Gastroesophageal sphincter (tissue), 3 donors: ENCODE measurements around the gene TRAPPC6A.

ENCODE experiments used
- POLR2AphosphoS5 ChIP-seq: sonication (generic); formaldehyde crosslinking; IDR thresholded peaks from one replicate; pipeline ENCODE4 v1.6.1; 2017; ENCODE audit warnings: antibody characterized with exemption
- TF ChIP-seq, protein P1 (sequence below), 4 experiments: fragments of 200-600 bp in 2 of 4; fragments of 450-650 bp in 2 of 4; sonication (generic) in 1 of 4; IDR thresholded peaks; one replicate each; pipeline ENCODE4 v1.5.1; 2017 to 2019; ENCODE audit warnings: antibody characterized with exemption in 4 of 4, mild to moderate bottlenecking in 2 of 4, moderate library complexity in 2 of 4

DNA sequence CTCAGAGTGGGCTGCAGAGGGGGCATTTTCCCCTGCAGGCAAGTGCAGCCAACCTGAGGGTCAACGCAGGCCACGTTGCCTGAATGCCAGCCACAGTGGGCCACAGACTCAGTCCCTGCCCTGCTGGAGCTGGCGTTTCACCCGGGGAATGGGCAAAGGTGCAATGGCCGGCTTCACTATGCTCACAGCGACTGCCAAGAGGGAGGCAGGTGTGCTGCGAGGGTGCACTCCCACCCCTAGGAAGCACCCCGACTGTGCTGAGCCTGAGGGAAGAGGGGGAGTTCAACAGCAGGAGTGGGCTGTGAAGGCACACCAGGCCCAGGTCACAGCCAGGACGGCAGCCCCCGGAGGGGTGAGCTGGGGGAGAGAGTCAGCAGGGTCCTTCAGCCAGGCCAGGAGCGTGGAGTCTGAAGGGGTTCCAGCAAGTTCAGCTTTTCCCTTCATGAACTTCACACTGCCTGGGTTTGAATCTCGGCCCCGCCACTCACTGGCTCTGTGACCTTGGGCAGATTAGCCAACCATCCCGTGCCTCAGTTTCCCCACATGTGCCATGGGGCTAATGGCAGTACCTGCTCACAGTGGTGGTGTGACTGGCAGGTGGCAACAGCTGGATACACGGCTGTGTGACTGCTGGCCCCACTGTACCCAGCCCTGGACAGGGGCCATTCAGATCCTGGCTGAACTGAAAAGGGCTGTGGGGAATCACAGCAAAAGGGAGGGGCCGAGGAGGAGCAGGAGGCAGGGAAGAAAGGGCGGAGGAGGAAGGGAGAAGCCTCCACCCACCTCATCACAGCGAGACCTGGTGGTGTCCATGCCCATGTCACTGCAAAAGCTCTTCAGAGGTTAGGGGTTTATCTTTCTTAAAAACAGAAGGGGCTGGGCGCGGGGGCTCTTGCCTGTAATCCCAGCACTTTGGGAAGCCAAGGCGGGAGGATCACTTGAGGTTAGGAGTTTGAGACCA lies 7.6 kb downstream of the TRAPPC6A start:
- TF ChIP-seq, protein P1, sequence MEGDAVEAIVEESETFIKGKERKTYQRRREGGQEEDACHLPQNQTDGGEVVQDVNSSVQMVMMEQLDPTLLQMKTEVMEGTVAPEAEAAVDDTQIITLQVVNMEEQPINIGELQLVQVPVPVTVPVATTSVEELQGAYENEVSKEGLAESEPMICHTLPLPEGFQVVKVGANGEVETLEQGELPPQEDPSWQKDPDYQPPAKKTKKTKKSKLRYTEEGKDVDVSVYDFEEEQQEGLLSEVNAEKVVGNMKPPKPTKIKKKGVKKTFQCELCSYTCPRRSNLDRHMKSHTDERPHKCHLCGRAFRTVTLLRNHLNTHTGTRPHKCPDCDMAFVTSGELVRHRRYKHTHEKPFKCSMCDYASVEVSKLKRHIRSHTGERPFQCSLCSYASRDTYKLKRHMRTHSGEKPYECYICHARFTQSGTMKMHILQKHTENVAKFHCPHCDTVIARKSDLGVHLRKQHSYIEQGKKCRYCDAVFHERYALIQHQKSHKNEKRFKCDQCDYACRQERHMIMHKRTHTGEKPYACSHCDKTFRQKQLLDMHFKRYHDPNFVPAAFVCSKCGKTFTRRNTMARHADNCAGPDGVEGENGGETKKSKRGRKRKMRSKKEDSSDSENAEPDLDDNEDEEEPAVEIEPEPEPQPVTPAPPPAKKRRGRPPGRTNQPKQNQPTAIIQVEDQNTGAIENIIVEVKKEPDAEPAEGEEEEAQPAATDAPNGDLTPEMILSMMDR (IDR thresholded peaks at IDR 0.05) = no peak
- no peak for TF ChIP-seq POLR2AphosphoS5
